HepG2 (cell line): ENCODE measurements around the gene PALM. TPM values are rescaled to one million over a fixed set of nuclear protein-coding genes. Genes with fewer than 3 reads are reported as not detected.

ENCODE experiments used
- ATAC-seq: fragments of 200-7000 bp; cut with Tn5 transposase; 3 replicates; pipeline ENCODE4 v1.9.1; 2020; ENCODE audit warnings: mild to moderate bottlenecking, moderate library complexity
- BruUV-seq: library from RNA; stranded (reverse); fragments of 400-500 nt; replicated peaks from 2 replicates; lab custom pipeline; 2021; lab: Mats Ljungman, UMichigan
- CTCF ChIA-PET: fragments of 300-600 bp; formaldehyde crosslinking; extraction: SDS; loops from one replicate; lab custom pipeline; 2021; ENCODE audit warnings: low total read pairs, inconsistent platforms, low intra/inter-chr PET ratio; lab: Yijun Ruan, JAX
- POLR2A ChIA-PET: fragments of 350-600 bp; sonication (Branson Sonifier 250); formaldehyde crosslinking; loops from one replicate; lab custom pipeline; 2020; ENCODE audit warnings: antibody characterized with exemption, inconsistent platforms; lab: Yijun Ruan, JAX
- DNase-seq: peaks from one replicate; pipeline ENCODE4 v3.0.0-alpha.2; 2015; ENCODE audit warnings: low spot score
- FAIRE-seq: peaks from 3 replicates; lab custom pipeline; 2011; peaks lifted over from hg19 to GRCh38; lab: Jason Lieb, UNC
- H2AFZ ChIP-seq: one replicate; pipeline ENCODE4 v1.6.1; 2011; ENCODE audit warnings: low read length, inconsistent platforms
- H3K27ac ChIP-seq: fragments of 300-600 bp; 3 replicates; pipeline ENCODE4 v1.8.0; 2011; ENCODE audit warnings: mixed run types, mild to moderate bottlenecking, mixed read lengths, low read length, inconsistent platforms; ENCODE audit not compliant: insufficient read depth; ENCODE audit errors: extremely low read length
- H3K27me3 ChIP-seq, 2 experiments: fragments of 200-600 bp in 1 of 2; 2 replicates in 1 of 2; 3 replicates in 1 of 2; pipeline versions ENCODE4 v1.6.0 to v1.8.0; 2011; ENCODE audit warnings: low read length in 2 of 2, mild to moderate bottlenecking in 2 of 2, moderate library complexity in 2 of 2, inconsistent platforms in 1 of 2; ENCODE audit not compliant: insufficient read depth in 2 of 2, control insufficient read depth in 1 of 2
- H3K36me3 ChIP-seq, 2 experiments: fragments of 200-600 bp in 1 of 2; replicated peaks in 1 of 2; 2 replicates in 1 of 2; 3 replicates in 1 of 2; pipeline versions ENCODE4 v1.5.1 to v1.8.0; 2011; ENCODE audit warnings: low read length in 2 of 2, inconsistent platforms in 1 of 2; ENCODE audit not compliant: insufficient read depth in 2 of 2, control insufficient read depth in 1 of 2
- H3K4me1 ChIP-seq: 2 replicates; pipeline ENCODE4 v1.5.1; 2012; ENCODE audit warnings: low read length, inconsistent platforms; ENCODE audit not compliant: insufficient read depth
- H3K4me2 ChIP-seq: 2 replicates; pipeline ENCODE4 v1.6.0; 2011; ENCODE audit warnings: low read depth, low read length, inconsistent platforms
- H3K4me3 ChIP-seq, 3 experiments: fragments of 200-600 bp in 1 of 3; sonication (generic), shearing (Covaris generic) in 1 of 3; replicated peaks in 1 of 3; 2 replicates each; pipeline ENCODE4 v1.5.1; 2011 to 2016; ENCODE audit warnings: low read length in 3 of 3, inconsistent platforms in 2 of 3, low read depth in 2 of 3, mild to moderate bottlenecking in 2 of 3, control low read depth in 1 of 3, mixed read lengths in 1 of 3; ENCODE audit not compliant: insufficient read depth in 1 of 3
- H3K79me2 ChIP-seq: one replicate; pipeline ENCODE4 v1.6.1; 2011; ENCODE audit warnings: low read length, inconsistent platforms; ENCODE audit not compliant: insufficient read depth
- H3K9ac ChIP-seq: 2 replicates; pipeline ENCODE4 v1.6.0; 2011; ENCODE audit warnings: mild to moderate bottlenecking, low read depth, low read length, inconsistent platforms; ENCODE audit not compliant: insufficient read depth
- H3K9me3 ChIP-seq: 2 replicates; pipeline ENCODE4 v1.5.1; 2012; ENCODE audit warnings: mild to moderate bottlenecking, low read length
- H4K20me1 ChIP-seq: 2 replicates; pipeline ENCODE4 v1.6.0; 2011; ENCODE audit warnings: inconsistent platforms, mild to moderate bottlenecking, low read length, moderate library complexity; ENCODE audit not compliant: insufficient read depth
- KDM1A ChIP-seq: IDR thresholded peaks from 2 replicates; pipeline ENCODE4 v1.6.1; 2016; ENCODE audit warnings: missing compliant biosample characterization
- SMARCE1 ChIP-seq: fragments of 450-650 bp; IDR thresholded peaks from 2 replicates; pipeline ENCODE4 v1.6.1; 2017; ENCODE audit warnings: borderline replicate concordance
- ZFP36 ChIP-seq: fragments of 150-350 bp; IDR thresholded peaks from 2 replicates; pipeline ENCODE4 v1.6.1; 2018; ENCODE audit warnings: borderline replicate concordance, low read length, low read depth; ENCODE audit not compliant: partially characterized antibody
- ZMYM3 ChIP-seq: sonication (generic); formaldehyde crosslinking; IDR thresholded peaks from 2 replicates; pipeline ENCODE4 v1.5.1; 2020; ENCODE audit warnings: mild to moderate bottlenecking, missing genetic modification reagents
- ZNF747 ChIP-seq: sonication (generic); formaldehyde crosslinking; IDR thresholded peaks from 2 replicates; pipeline ENCODE4 v1.8.1; 2023; ENCODE audit warnings: missing genetic modification reagents, mild to moderate bottlenecking, borderline replicate concordance
- WGBS: methylation state at CpG from one replicate; pipeline ENCODE4 v1.1.6; 2017; ENCODE audit warnings: low lambda C conversion rate; 5-methylcytosine and 5-hydroxymethylcytosine counted together
- in situ Hi-C: cut with HindIII; loops from 2 replicates; pipeline ENCODE4 v1.10.0; 2017; ENCODE audit warnings: low pct_unique_long_range_greater_than_20kb; ENCODE audit not compliant: extremely low pct_ligation_motif_present
- intact Hi-C: fragments of 100-400 bp; cut with micrococcal nuclease; formaldehyde crosslinking; loops from one replicate; pipeline ENCODE4 v1.10.0; 2022; ENCODE audit not compliant: unreplicated experiment
- polyA plus RNA-seq, 8 experiments: library from polyadenylated mRNA; depleted of rRNA in 3 of 8; stranded (reverse) in 7 of 8; unstranded in 1 of 8; fragments of >200 nt; fragmentation: Illumina TruSeq in 4 of 8; extraction: Trizol in 4 of 8; gene quantifications; 2 replicates each; pipeline versions ENCODE4 v1.2.1 to v1.2.3, GENCODE V29; 2011 to 2016; ENCODE audit warnings: low read depth in 4 of 8, missing spikeins in 1 of 8, mixed read lengths in 1 of 8; ENCODE audit not compliant: insufficient read depth in 1 of 8
- total RNA-seq, 5 experiments: library from RNA; depleted of rRNA; stranded (reverse); fragments of >200 nt; fragmentation: Illumina TruSeq; extraction: Trizol; gene quantifications; 2 replicates each; pipeline ENCODE4 v1.2.3, GENCODE V29; 2016; ENCODE audit warnings: low read depth in 1 of 5

Gene PALM
- total and polyA plus RNA-seq, 2 of the 13 experiments (the other 11 are each of a cell fraction or from before 2014, with no cell fraction given) = 4.0 to 9.7 TPM

DNA sequence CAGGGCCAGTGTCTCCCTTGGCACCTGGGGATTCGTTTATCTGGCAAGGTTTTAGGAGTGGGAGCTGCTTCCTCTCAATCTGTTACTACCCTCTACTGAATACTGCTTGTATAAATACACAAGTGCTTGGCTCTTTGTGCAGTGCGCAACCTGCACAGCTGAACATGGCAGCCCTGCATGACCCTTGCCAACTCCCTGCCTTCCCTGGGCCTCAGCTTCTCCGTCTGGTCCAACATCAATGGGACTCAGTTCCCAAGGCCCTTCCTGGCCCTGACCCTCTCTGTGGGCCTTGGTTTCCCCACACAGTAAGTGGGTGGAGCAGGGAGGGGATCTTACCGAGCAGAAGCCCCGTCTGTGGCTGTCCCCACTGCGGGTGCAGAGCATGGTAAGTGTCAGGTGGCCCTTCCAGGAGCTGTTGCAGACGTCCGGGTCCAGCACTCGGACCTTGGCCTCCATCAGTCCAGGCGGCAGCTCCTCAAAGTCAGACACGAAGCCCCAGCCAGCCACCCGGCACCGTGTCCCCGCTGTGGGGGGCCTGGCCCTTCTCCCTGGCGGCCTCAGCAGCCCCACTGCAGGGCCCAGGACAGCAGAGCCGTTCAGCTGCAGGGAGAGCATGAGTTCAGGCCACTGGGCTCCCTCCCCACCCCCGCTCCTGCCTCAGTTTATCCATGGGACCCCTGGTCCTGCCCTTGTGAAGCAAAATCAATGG, 22.0 kb upstream of the PALM start:
- FAIRE-seq (no peak), DNase-seq (no peak), ATAC-seq (no peak)
- Histone ChIP-seq H3K36me3 (no peaks in the 10 kb centered on the region), H3K79me2 (no peaks in the 10 kb centered on the region), H3K27ac (no peak overlapping the region), H3K4me2 (no peak overlapping the region), H3K27me3 (peaks cover 0 to 13% of the 10 kb centered on the region in 2 experiments; a peak in 2 of 5 replicates), H3K4me3 (no peak overlapping the region), H3K9me3 (no peaks in the 10 kb centered on the region), H4K20me1 (no peaks in the 10 kb centered on the region), H3K4me1 (peaks cover 16% of the 10 kb centered on the region), H2AFZ (no peak overlapping the region), H3K9ac (no peak overlapping the region)
- no peak for TF ChIP-seq ZNF747
- 0 out of 2 replicates have a peak, but pooled peaks have one; percentile 32 for TF ChIP-seq ZMYM3 (CRISPR knock-in tag)
- 3% methylated on average over 3 of the region's 17 CpGs for WGBS
- in situ Hi-C loops (no loop called here), intact Hi-C loops (no loop called here)
- ChIA-PET POLR2A (interaction anchor here (1.6 kb wide), 1 partner anchor 26 kb away, joined by 4 read pairs; no protein-coding TSS in a partner anchor), CTCF (no interaction called here)
- BruUV-seq = no TSS peak

DNA sequence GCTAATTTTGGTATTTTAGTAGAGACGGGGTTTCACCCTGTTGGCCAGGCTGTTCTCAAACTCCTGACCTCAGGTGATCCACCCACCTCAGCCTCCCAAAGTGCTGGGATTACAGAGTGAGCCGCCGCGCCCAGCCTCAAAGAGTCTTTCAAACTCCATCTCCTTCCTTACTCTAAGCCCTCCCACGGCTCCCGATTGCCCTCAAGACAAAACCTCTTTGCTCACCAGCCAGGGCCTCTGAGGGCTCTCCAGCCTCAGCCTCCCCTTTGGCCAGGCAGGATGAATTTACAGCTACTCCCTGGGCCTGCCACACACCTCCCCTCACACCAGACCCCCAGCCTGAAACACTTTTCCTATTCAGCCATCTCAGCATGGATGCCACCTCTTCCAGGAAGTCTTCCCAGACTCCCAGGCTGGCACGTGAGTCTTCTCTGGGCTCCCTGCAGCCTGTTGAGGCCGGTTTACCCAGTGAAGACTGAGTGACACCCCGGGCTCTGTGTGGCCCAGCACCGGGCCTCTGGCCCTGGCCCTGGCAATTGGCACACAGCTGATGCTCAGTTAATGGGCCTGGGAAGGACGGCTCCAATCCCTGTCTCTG, 21.1 kb upstream of the PALM start:
- H3K79me2 ChIP-seq = no peaks in the 10 kb centered on the region
- WGBS = 34% methylated on average over 9 of the region's 11 CpGs
- CTCF ChIA-PET = no interaction called here
- H3K9ac ChIP-seq = no peak overlapping the region
- no peak overlapping the region for H3K27ac ChIP-seq
- no peak overlapping the region for H3K4me3 ChIP-seq
- H3K4me2 ChIP-seq = no peak overlapping the region
- H3K36me3 ChIP-seq = no peaks in the 10 kb centered on the region
- H4K20me1 ChIP-seq = no peaks in the 10 kb centered on the region
- peaks cover 16% of the 10 kb centered on the region for H3K4me1 ChIP-seq
- in situ Hi-C loops = no loop called here
- peaks cover 0 to 13% of the 10 kb centered on the region in 2 experiments; a peak in 2 of 5 replicates for H3K27me3 ChIP-seq
- no TSS peak for BruUV-seq
- H3K9me3 ChIP-seq = no peaks in the 10 kb centered on the region
- no peak overlapping the region for H2AFZ ChIP-seq
- TF ChIP-seq KDM1A (CRISPR knock-in tag) = no peak
- TF ChIP-seq SMARCE1 = no peak
- TF ChIP-seq ZFP36 = peak; percentile 67
- FAIRE-seq = no peak
- ATAC-seq = 0 out of 3 replicates have a peak, but pooled peaks have one; percentile 21
- intact Hi-C loops = no loop called here
- POLR2A ChIA-PET = interaction anchor here (0.5 to 1.6 kb wide), 3 partner anchors 17 to 52 kb away, joined by 3 to 7 read pairs (median 4); no protein-coding TSS in a partner anchor
- DNase-seq = no peak
